IMR-90 (cell line): ENCODE results near the gene KRTAP9-3. TPM values are rescaled to one million over a fixed set of nuclear protein-coding genes. Genes with fewer than 3 reads are reported as not detected.

Experiments
- ATAC-seq: fragments of 200-7000 bp; cut with Tn5 transposase; 2 replicates; pipeline ENCODE4 v1.9.1; 2020; ENCODE audit warnings: low read depth, mild to moderate bottlenecking, moderate library complexity
- BruUV-seq: library from RNA; stranded (reverse); fragments of 400-500 nt; replicated peaks from 2 replicates; lab custom pipeline; 2021; lab: Mats Ljungman, UMichigan
- CTCF ChIA-PET: fragments of 300-600 bp; formaldehyde crosslinking; extraction: SDS; loops from one replicate; lab custom pipeline; 2021; ENCODE audit warnings: antibody characterized with exemption; lab: Yijun Ruan, JAX
- POLR2A ChIA-PET: fragments of 300-600 bp; sonication (Branson Sonifier 250); formaldehyde crosslinking; loops from one replicate; lab custom pipeline; 2022; ENCODE audit warnings: antibody characterized with exemption; ENCODE audit not compliant: unreplicated experiment; lab: Charles Lee
- DNase-seq: peaks from one replicate; pipeline ENCODE4 v3.0.0; 2013
- H2AFZ ChIP-seq: replicated peaks from 2 replicates; pipeline ENCODE3; 2013; ENCODE audit warnings: low read length, mild to moderate bottlenecking; ENCODE audit not compliant: poor library complexity
- H2AK5ac ChIP-seq: 2 replicates; pipeline ENCODE4 v1.6.1; 2013; ENCODE audit warnings: low read depth, low read length, inconsistent platforms
- H2AK9ac ChIP-seq: replicated peaks from 2 replicates; pipeline ENCODE3; 2013; ENCODE audit warnings: mild to moderate bottlenecking, low read depth, low read length, moderate library complexity; ENCODE audit not compliant: poor library complexity
- H2BK120ac ChIP-seq: 2 replicates; pipeline ENCODE4 v1.6.1; 2013; ENCODE audit warnings: low read depth, low read length, inconsistent platforms
- H2BK15ac ChIP-seq: 3 replicates; pipeline ENCODE4 v1.6.1; 2013; ENCODE audit warnings: low read depth, low read length, inconsistent platforms
- H2BK20ac ChIP-seq: 2 replicates; pipeline ENCODE4 v1.6.1; 2013; ENCODE audit warnings: low read depth, mild to moderate bottlenecking, inconsistent platforms, low read length, moderate library complexity
- H2BK5ac ChIP-seq: 2 replicates; pipeline ENCODE4 v1.6.1; 2013; ENCODE audit warnings: mild to moderate bottlenecking, low read depth, low read length, inconsistent platforms; ENCODE audit not compliant: poor library complexity, severe bottlenecking
- H3K14ac ChIP-seq: replicated peaks from 2 replicates; pipeline ENCODE4 v1.6.1; 2013; ENCODE audit warnings: low read depth, low read length, inconsistent platforms
- H3K18ac ChIP-seq: 2 replicates; pipeline ENCODE4 v1.6.1; 2013; ENCODE audit warnings: low read depth, low read length, control low read depth
- H3K23ac ChIP-seq: 2 replicates; pipeline ENCODE4 v1.6.1; 2013; ENCODE audit warnings: low read depth, low read length, inconsistent platforms
- H3K27ac ChIP-seq: 2 replicates; pipeline ENCODE4 v1.5.1; 2013; ENCODE audit warnings: mild to moderate bottlenecking, control low read depth, low read length; ENCODE audit not compliant: insufficient read depth
- H3K27me3 ChIP-seq: 2 replicates; pipeline ENCODE4 v1.6.1; 2013; ENCODE audit warnings: low read length; ENCODE audit not compliant: control insufficient read depth, insufficient read depth
- H3K36me3 ChIP-seq: 2 replicates; pipeline ENCODE4 v1.6.1; 2013; ENCODE audit warnings: low read length, mixed read lengths; ENCODE audit not compliant: control insufficient read depth, insufficient read depth
- H3K4ac ChIP-seq: 2 replicates; pipeline ENCODE4 v1.6.1; 2013; ENCODE audit warnings: low read depth, low read length, inconsistent platforms
- H3K4me1 ChIP-seq: 2 replicates; pipeline ENCODE4 v1.6.1; 2013; ENCODE audit warnings: low read length, mixed read lengths; ENCODE audit not compliant: control insufficient read depth, insufficient read depth
- H3K4me2 ChIP-seq: 2 replicates; pipeline ENCODE4 v1.6.1; 2013; ENCODE audit warnings: low read depth, mild to moderate bottlenecking, control low read depth, low read length, moderate library complexity
- H3K4me3 ChIP-seq: 2 replicates; pipeline ENCODE4 v1.5.1; 2013; ENCODE audit warnings: low read depth, mild to moderate bottlenecking, control low read depth, low read length, moderate library complexity; ENCODE audit not compliant: insufficient read depth
- H3K56ac ChIP-seq: 2 replicates; pipeline ENCODE4 v1.6.1; 2013; ENCODE audit warnings: low read length, inconsistent platforms; ENCODE audit not compliant: insufficient read depth; ENCODE audit errors: extremely low read depth
- H3K79me1 ChIP-seq, 2 experiments: 2 replicates each; pipeline ENCODE4 v1.6.1; 2013; ENCODE audit warnings: low read length in 2 of 2, inconsistent platforms in 1 of 2, low read depth in 1 of 2
- H3K9ac ChIP-seq: 2 replicates; pipeline ENCODE4 v1.6.1; 2013; ENCODE audit warnings: low read depth, low read length, control low read depth
- H3K9me1 ChIP-seq: 2 replicates; pipeline ENCODE4 v1.6.1; 2013; ENCODE audit warnings: low read length, inconsistent platforms; ENCODE audit not compliant: insufficient read depth
- H3K9me3 ChIP-seq: 2 replicates; pipeline ENCODE4 v1.6.1; 2013; ENCODE audit warnings: low read length; ENCODE audit not compliant: control insufficient read depth, insufficient read depth
- H4K20me1 ChIP-seq: 2 replicates; pipeline ENCODE4 v1.6.1; 2013; ENCODE audit warnings: low read length, inconsistent platforms; ENCODE audit not compliant: insufficient read depth
- H4K5ac ChIP-seq: 2 replicates; pipeline ENCODE4 v1.6.1; 2013; ENCODE audit warnings: mild to moderate bottlenecking, low read depth, low read length, control low read depth
- H4K8ac ChIP-seq, 2 experiments: 2 replicates each; pipeline ENCODE4 v1.6.1; 2013; ENCODE audit warnings: low read depth in 2 of 2, low read length in 2 of 2, control low read depth in 1 of 2, inconsistent platforms in 1 of 2
- H4K91ac ChIP-seq: 2 replicates; pipeline ENCODE4 v1.6.1; 2013; ENCODE audit warnings: low read depth, low read length, inconsistent platforms; ENCODE audit not compliant: insufficient read depth
- BHLHE40 ChIP-seq: fragments of 150-350 bp; IDR thresholded peaks from 2 replicates; pipeline ENCODE4 v1.6.1; 2016; ENCODE audit warnings: mild to moderate bottlenecking, low read depth, low read length
- CEBPB ChIP-seq: IDR thresholded peaks from 2 replicates; pipeline ENCODE4 v1.6.1; 2012; ENCODE audit warnings: low read depth, low read length, improper control_type of control experiment
- CHD1 ChIP-seq: IDR thresholded peaks from 2 replicates; pipeline ENCODE4 v1.6.1; 2012; ENCODE audit warnings: low read depth, low read length, improper control_type of control experiment
- ELK1 ChIP-seq: fragments of 150-350 bp; IDR thresholded peaks from 2 replicates; pipeline ENCODE4 v1.6.1; 2016; ENCODE audit warnings: low read depth, mild to moderate bottlenecking, low read length, moderate library complexity, borderline replicate concordance
- MAFK ChIP-seq: IDR thresholded peaks from 2 replicates; pipeline ENCODE4 v1.6.1; 2012; ENCODE audit warnings: low read depth, low read length, improper control_type of control experiment
- MAZ ChIP-seq: IDR thresholded peaks from 2 replicates; pipeline ENCODE4 v1.6.1; 2012; ENCODE audit warnings: low read depth, mild to moderate bottlenecking, low read length, improper control_type of control experiment, moderate library complexity, borderline replicate concordance
- POLR2A ChIP-seq: IDR thresholded peaks from 2 replicates; pipeline ENCODE4 v1.6.1; 2012; ENCODE audit warnings: mild to moderate bottlenecking, low read depth, low read length
- RAD21 ChIP-seq: IDR thresholded peaks from 2 replicates; pipeline ENCODE4 v1.6.1; 2012; ENCODE audit warnings: low read length, improper control_type of control experiment
- RFX5 ChIP-seq: IDR thresholded peaks from 2 replicates; pipeline ENCODE4 v1.8.0; 2012; ENCODE audit warnings: low read depth, mild to moderate bottlenecking, low read length, moderate library complexity
- USF2 ChIP-seq: fragments of 150-350 bp; IDR thresholded peaks from 2 replicates; pipeline ENCODE4 v1.6.1; 2017; ENCODE audit warnings: mild to moderate bottlenecking, antibody characterized with exemption, low read length, low read depth
- WGBS, 2 experiments: methylation state at CpG; one replicate each; pipeline versions ENCODE4 v1.1.5 to v1.1.7; 2013; ENCODE audit warnings: missing lambda C conversion rate in 2 of 2; ENCODE audit not compliant: insufficient read length in 1 of 2; ENCODE audit errors: extremely low coverage in 2 of 2; 5-methylcytosine and 5-hydroxymethylcytosine counted together
- dilution Hi-C: fragments of 300-500 bp; cut with HindIII; formaldehyde crosslinking; loops from one replicate; pipeline ENCODE4 v1.14.3; 2018; ENCODE audit warnings: low sequenced_read_pairs; ENCODE audit not compliant: unreplicated experiment
- in situ Hi-C: fragments of 300-500 bp; cut with MboI; formaldehyde crosslinking; loops from 3 replicates; pipeline ENCODE4 v1.14.3; 2019; ENCODE audit warnings: low sequenced_read_pairs, inconsistent platforms, mixed read lengths
- intact Hi-C: fragments of 100-400 bp; cut with micrococcal nuclease; formaldehyde crosslinking; loops from 2 replicates; pipeline ENCODE4 v1.10.0; 2022
- polyA plus RNA-seq, 3 experiments: library from polyadenylated mRNA; depleted of rRNA; stranded (reverse); fragments of >200 nt; gene quantifications; 2 replicates each; pipeline ENCODE4 v1.2.3, GENCODE V29; 2012; ENCODE audit warnings: low replicate concordance in 1 of 3
- total RNA-seq: library from RNA; depleted of rRNA; stranded (reverse); fragments of >200 nt; gene quantifications from 2 replicates; pipeline ENCODE4 v1.2.3, GENCODE V29; 2012
- TF ChIP-seq, protein P1 (sequence below): conservative IDR thresholded peaks from 2 replicates; pipeline ENCODE4 v1.5.1; 2012; ENCODE audit warnings: mild to moderate bottlenecking, low read depth, low read length, improper control_type of control experiment

Gene KRTAP9-3
- total and polyA plus RNA-seq, 2 of the 4 experiments (the other 2 are of a cell fraction): not detected

DNA sequence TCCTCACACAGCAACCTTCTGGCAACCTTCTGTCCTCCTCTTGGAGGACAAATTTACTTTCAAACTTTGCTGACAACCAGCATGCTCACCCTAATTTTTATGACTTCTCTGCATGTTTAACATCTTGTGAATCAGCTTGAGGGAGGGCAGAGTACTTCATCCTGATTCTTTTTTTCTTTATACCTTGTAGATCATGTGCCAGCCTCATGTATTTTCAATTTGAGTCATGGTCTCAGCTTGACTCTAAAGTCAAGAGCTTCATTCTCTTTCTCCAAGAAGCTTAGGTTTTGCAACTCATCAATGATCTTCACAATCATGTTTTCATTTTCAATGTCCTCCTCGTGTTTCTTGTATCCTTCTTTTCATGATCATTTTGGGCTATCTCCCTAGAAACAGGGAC lies 39.6 kb downstream of the KRTAP9-3 start:
- in situ Hi-C loops: no loop called here
- Histone ChIP-seq H3K14ac (no peak overlapping the region), H3K9ac (no peak overlapping the region), H3K18ac (no peak overlapping the region), H3K4me1 (no peaks in the 10 kb centered on the region), H3K23ac (no peak overlapping the region), H3K4me3 (no peak overlapping the region), H2AFZ (no peak overlapping the region), H2AK5ac (no peak overlapping the region), H3K27me3 (peaks cover 9% of the 10 kb centered on the region), H4K5ac (no peak overlapping the region), H3K27ac (no peak overlapping the region), H3K56ac (no peak overlapping the region), H2AK9ac (no peak overlapping the region), H4K8ac (no peak overlapping the region), H3K36me3 (no peaks in the 10 kb centered on the region), H2BK120ac (no peak overlapping the region), H4K91ac (no peak overlapping the region), H4K20me1 (no peaks in the 10 kb centered on the region), H2BK5ac (no peak overlapping the region), H3K79me1 (no peaks in the 10 kb centered on the region), H3K4ac (no peak overlapping the region), H2BK15ac (no peak overlapping the region), H3K9me3 (no peaks in the 10 kb centered on the region), H3K4me2 (no peak overlapping the region), H2BK20ac (no peak overlapping the region), H3K9me1 (no peaks in the 10 kb centered on the region)
- WGBS, 2 experiments: no CpG with 5 or more reads among the region's 1 CpG
- POLR2A ChIA-PET: no interaction called here
- no TSS peak for BruUV-seq
- no peak for ATAC-seq
- no peak for DNase-seq
- CTCF ChIA-PET: no interaction called here
- intact Hi-C loops: no loop called here
- no peak for TF ChIP-seq RAD21
- no peak for TF ChIP-seq RFX5
- TF ChIP-seq CEBPB: no peak
- TF ChIP-seq, protein P1, sequence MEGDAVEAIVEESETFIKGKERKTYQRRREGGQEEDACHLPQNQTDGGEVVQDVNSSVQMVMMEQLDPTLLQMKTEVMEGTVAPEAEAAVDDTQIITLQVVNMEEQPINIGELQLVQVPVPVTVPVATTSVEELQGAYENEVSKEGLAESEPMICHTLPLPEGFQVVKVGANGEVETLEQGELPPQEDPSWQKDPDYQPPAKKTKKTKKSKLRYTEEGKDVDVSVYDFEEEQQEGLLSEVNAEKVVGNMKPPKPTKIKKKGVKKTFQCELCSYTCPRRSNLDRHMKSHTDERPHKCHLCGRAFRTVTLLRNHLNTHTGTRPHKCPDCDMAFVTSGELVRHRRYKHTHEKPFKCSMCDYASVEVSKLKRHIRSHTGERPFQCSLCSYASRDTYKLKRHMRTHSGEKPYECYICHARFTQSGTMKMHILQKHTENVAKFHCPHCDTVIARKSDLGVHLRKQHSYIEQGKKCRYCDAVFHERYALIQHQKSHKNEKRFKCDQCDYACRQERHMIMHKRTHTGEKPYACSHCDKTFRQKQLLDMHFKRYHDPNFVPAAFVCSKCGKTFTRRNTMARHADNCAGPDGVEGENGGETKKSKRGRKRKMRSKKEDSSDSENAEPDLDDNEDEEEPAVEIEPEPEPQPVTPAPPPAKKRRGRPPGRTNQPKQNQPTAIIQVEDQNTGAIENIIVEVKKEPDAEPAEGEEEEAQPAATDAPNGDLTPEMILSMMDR: no peak
- TF ChIP-seq ELK1: no peak
- no peak for TF ChIP-seq MAFK
- no peak for TF ChIP-seq MAZ
- TF ChIP-seq BHLHE40: no peak
- TF ChIP-seq USF2: no peak
- no peak for TF ChIP-seq CHD1
- TF ChIP-seq POLR2A: no peak
- dilution Hi-C loops: no loop called here
